Activated CD8-positive, alpha-beta memory T cell treated with anti-CD3 and anti-CD28 coated beads, Interleukin-2, amount 50 U/mL, for 24 hours (primary cell): ENCODE results near the gene LCOR.

Source experiments
- DNase-seq: peaks from one replicate; pipeline ENCODE4 v3.0.0-alpha.2; 2020; ENCODE audit errors: extremely low read depth

LCOR gene

DNA sequence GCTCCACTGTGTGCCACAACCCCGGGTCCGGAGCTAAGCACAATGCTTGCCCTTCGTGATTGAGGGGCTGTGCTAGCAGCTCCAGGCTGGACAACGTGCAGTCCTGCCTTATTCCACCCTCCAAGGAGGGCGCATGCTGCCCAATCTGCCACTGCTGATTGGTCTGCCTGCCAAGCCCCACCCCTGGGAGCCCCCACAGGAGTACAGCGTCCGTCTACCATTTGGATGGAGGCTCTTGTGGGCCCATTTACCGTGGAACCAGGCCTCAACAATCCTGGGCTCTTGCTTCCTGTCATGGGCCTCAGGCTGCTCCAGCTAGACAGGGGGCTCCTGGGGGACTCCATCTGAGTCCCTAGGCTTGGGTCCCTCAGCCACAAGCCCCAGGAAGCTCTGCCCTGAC lies 180.4 kb downstream of the LCOR start:
- no peak for DNase-seq

DNA sequence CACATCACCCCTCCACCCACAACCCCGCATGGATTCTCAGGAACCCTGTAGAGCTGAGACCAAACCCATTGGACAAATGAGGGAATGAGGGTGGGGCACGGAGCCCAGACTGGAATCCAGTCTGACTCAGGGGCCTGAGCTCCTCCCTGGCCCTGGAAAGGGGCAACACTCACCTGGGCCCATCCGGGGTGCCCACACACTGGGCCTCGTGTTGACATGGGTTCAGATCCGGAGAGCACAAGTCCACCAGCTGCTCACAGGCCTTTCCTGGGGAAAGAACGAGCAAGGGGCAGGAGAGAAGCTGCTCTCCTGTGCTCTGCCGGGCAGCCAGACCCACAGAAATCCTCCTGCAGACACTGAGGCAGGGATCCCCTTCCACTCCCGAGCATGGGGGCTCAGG lies 181.5 kb downstream of the LCOR start:
- no peak for DNase-seq

DNA sequence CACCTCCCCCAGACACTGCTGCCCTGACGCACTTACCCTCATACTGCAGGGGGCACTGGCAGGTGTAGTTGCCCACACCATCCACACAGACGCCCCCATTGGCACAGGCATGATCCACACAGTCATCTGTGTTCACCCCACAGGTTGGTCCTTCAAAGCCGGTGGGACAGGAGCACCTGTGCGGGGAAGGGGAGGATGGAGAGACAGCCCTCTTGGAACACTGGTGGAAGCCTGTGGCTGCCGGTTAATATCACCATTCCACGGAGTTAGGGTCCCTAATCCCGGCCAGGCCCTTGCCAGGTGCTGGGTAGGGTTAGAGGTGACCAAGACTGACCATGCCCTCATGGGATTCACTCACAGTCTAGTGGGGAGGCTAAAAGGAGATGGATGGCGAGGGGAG lies 181.9 kb downstream of the LCOR start:
- DNase-seq, result no peak

DNA sequence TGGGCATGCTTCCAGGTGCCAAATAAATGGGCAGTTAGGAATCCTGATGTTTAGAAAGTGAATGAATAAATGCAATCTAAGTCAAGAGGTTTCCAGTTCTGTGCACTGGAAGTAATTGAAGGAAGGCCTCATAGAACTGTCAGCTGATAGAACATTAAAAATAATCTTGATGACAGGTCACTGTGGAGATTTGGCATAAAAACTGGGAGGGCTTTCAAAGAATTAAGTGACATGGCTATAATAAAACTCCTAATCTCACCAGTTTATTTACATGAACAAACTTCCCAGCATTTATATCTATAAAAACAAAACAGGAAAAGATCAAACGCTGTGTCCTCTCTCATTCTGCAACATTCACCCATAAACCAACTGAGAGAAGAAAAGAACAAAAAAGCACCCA lies 183.1 kb downstream of the LCOR start:
- DNase-seq, result no peak

DNA sequence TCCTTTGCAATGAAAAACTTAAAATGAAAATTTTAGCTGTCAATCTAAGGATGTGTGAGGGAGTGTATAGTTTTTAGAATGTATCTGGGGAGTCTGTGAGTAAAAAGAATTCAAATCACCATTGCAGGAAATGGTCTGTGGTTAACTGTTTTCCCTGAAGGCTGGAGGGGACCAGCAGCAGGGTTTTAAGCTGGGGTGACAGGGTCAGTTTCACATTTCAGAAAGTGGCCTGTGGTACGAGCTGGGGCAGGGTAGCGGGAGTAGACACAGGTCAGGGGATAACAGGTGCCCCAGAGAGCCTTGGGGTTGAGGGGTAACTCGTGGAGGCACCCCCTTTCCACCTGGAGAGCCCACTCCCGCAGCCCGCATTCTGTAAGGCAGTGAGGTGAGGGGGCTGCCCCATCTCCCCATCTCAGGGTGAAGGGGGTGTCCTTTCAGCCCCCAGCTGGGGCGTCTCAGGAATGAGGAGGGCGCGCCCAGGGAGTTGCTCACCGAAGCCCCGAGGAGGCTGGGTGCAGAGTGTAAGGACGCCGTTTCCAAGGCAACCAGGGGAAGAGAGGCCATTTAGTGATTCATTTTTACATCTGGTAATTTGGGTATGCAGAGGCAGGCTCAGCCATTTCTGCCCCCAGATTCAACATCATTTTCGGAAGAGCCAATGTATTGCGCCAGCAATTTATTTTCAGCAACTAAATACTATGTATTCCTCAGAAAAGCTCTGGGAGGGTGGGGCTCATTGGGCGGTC lies 184.8 kb downstream of the LCOR start:
- no peak for DNase-seq

DNA sequence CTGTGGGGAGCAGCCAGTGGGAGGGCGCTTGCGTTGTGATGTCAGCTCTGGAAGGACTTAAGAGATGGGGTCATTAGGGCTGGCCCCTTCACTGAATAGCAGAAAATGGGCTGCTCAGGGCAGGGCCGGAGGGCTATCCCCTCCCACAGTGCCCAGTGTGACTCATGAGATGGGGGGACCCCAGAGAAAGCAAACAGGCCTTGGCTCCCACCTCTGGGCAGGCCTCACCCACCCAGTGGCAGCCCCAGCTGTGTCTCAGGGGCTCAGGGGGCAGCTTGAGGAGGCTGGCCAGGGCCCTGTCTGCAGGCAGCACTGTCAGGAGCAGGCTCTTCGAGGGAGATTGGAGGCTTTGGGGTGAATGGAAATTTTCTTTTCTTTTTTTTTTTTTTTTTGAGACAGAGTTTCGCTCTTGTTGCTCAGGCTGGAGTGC lies 185.4 kb downstream of the LCOR start:
- DNase-seq, result no peak

DNA sequence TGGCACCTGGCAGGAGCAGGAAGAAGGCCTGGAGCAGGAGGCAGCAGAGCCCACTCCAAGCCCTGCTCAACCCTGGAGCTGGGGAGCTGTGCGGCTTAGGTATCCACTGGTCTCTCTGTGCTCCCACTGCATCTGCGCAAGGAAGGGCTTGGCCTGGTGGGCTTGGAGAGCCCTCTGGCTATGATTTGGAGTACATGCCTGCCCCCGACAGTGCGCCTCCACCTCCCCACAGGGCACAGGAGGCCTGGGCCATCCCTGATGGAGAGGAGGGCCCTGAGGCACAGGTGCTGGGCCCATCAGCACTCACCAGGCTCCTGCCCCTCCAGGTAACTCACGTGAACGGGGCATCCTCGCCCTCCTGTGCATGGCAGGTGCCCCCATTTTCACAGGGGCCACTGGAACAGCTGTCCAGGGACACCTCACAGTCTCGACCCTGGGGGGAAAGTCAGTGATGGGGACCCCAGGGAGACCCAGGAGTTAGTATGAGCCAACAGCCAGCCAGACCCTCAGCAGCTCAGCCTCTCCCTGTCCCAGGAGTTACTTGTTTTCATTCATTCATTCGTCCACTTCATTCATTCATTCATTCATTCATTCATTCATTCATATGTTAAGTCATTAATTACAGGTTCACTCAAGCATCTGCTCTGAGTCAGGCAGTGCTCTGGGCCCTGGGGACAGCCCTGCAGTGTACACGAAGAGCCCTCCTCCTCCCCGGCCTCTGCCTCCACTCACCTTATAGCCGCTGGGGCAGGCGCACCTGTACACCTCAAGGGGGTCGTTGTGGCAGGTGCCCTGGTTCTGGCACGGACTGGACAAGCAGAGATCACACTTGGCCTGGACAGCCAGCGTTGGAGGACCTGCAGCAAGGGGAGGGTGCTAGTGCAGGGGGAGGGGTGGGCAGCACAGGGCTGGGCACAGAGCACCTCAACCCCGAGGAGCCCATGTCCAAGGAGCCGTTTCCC lies 186.4 kb downstream of the LCOR start:
- no peak for DNase-seq

DNA sequence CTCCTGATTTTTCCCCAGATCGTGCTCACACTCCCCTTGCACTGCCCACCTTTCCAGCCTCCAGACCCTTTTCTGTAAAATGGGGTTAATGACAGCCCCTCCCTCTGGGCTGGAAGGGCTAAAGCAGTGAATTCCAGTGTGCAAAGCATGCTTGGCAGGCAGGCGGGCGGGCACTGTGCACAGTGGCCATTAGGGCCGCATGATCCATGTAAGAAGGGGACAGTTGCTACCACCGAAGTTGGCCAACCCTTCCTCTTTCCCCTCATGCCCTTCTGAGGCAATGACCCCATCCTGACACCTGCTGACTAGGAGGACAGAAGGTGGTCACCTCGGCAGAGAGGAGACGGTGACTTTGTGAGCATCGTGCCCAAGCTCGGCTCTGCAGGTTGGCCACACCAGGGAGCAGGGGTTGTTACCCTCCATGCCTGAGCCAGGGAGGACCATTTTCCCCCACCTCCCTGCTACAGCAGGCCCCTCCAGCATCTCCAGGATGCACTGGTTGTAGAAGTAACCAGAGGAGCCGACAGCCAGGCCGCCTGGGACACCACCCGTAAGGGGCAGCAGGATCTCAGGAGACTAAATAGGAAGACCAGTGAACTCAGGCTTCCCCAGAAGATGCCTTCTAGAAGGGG lies 187.2 kb downstream of the LCOR start:
- no peak for DNase-seq

DNA sequence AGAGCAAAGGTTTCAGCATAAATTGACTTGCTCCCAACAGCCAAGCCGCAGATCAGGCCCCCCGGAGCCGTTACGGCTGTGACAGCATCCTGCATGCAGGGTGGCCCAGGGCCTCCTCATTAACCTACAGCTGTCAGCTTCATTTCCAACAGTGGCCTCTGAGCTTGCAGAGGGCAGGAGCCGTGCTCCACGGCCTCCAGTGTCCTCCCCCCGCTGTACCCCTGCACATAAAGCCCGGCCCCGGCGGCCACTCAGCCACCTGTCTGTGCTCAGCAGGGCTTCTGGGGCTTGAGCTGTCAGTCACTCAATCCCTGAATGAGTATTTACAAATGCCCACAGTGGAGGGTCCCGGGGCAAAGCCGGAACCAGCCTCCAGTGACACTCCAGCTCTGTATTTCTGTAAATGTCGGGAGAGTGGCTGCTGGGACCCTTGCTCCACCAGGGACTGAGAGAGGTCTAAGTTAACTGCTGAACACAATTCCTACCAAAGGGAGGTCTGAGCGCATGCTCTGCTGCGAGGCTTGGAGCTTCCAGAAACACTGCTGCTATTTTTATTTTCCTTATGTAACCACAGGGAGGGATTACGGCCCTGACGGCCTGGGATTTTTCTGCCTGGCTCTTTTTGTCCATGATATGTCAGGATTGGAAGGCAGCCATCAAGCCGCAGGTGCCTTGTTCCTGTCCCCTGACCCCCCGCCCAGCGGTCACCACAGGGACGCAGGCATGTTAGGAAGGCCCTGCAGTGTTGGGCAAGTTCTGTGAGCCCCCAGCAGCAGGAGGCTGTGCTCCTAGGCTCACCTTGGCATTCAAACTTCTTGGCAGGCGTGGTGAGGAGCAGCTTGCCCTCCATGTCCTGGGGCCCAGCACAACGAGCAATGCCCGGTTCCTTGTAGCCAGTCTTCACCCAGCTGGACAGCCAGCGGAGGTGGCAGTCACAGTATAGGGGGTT lies 188.6 kb downstream of the LCOR start:
- no peak for DNase-seq

DNA sequence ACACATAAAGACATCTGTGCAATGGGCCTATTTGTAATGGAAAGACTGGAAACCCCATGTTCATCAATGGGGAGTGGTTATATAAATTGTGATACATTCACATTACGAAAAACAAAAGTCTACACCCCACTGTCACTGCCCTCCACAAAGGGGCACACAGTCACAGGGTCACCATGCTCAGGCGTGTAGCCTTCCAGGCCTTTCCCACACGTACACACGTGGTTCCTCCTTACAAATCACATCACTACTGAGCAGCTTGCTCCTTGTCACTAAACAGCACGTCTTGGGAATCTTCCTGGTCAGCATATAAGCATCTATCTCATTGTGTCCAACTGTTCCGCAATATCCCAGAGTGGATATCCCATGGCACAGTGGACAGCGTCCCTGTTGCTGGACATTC lies 190.5 kb downstream of the LCOR start:
- no peak for DNase-seq

DNA sequence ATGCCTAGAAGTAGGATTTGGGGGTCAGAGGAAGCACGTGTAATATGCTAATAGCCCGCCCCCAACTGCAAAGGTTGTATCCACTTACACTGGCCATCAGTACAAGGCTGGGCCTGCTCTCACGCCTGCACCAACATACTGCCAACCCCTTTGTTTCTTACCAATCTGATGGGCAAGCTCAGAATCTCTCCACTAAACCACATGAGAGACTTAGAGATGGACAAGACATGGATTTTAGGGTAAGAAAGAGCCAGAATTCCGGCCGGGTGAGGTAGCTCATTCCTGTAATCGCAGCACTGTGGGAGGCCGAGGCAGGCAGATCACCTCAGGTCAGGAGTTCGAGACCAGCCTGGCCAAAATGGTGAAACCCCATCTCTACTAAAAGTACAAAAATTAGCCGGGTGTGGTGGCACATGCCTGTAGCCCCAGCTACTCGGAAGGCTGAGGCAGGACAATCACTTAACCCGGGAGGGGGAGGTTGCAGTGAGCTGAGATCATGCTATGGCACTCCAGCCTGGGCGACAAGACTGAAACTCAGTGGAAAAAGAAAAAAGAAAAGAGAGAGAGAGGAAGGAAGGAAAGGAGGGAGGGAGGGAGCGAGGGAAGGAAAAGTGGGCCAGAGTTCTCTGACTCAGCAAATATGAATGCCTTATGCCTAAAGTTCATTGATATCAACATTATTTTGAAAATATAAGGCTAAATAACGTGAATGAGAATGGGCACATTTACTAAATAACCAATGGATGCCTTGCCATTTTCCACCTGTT lies 191.5 kb downstream of the LCOR start:
- no peak for DNase-seq

DNA sequence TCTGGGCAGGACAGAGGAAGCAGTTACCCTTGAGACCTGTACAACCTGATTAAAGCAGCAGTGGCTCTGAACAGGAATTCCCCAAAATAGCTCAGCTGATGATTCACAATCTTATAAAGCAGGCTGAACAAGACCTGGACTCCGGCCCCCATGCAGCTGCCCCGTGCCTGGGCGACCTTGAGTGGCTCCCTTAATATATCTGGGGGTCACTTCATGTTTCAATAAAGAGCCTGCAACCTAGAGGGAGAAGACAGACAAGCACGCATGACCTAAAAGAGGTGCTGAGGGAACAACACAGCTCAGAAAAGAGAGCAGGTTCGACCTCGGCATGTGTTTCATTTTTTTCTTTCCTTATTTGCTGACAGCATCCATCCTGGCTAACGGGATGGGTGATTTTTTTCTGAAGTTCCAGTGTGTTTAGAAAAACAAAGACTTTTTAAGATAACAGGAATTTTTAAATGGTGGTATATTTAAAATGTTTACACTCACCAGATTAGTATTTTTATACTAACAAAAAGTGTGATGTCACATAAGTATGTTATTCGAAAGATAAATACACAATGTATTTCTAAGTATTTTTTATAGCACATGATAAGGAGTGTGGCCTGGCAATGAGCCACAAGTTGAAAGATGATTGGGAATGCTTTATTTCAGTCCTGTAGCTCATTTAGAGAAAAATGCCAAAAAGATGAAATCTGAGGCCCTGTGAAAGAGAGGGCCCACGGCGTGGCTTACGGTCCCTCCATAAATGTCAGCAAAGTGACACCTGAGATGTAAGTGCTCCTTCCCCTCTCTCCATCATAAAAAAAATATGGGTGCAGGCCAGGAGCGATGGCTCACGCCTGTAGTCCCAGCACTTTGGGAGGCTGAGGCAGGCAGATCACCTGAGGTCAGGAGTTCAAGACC lies 192.3 kb downstream of the LCOR start:
- no peak for DNase-seq

DNA sequence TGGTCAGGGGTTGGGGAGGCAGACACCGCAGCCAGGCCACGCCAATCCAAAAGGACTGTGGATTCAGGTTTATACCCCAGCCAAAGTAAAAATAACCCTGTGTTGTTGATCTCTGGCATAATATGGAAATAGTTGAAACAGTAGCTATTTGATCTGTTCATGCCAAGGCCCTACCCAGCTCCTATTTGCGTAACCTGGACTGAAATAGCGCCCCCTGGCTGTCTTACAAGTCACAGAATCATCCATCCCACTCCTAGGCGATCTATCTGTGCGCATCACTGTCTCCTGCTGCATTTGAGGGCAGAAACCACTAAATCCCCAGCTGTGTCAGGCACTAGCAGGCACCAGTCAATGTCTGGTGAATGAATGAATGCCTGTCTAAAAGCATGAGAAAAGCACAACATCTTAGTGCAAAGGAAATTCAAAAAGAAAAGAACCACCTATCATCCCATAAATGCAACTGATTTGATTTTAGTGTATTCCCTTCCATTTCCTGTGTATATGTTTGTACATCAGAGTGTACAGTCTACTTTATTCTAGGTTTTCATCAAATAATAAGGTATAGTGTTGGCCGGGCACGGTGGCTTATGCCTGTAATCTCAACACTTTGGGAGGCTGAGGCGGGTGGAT lies 193.6 kb downstream of the LCOR start:
- no peak for DNase-seq

DNA sequence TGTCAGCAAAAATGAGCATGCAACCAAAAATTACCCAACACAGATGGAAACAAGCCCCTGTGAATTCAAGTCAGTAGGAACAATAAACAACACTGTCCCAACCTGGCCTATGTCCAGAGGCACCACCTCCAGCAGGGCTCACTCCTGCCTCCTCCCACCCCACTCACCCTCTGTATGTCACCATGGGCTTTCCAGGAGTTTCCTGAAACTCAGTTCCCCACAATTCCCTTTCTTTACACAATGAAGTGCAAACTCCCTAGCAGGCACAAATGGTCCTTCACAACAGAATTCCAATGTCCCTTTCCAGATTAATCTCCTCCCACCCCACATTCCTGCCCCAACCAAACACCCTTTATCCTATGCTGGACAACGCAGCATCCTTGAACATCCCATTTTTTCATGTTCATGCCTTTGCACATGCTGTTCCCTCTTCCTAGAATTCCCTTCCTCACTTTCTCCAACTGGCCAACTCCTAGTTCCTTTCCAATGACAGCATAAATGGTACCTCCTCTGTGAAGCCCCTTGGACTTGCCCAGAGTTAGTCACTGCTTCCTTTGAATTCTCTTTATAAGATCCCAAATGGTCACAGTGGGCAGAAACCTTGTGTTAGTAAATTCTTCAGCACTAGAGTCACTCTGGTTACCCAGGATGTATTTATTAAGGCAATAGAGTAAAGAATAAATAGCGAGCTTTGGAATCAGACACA lies 196.2 kb downstream of the LCOR start:
- no peak for DNase-seq

DNA sequence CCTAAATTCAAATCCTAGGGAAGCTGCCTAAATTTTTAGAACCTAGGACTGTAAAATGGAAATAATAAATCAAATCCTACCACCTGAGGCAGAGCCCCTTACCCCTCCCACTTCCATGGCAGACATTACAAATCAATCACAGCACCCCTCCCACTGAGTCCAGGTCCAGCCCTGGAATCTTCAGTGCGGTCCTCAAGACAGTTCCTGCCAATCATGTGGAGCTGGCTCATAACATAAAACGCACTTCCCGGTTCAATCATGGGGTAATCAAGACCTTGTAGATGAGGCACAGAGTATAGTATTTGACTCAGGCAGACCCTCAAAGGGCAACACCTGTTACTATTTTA lies 196.7 kb downstream of the LCOR start:
- no peak for DNase-seq

DNA sequence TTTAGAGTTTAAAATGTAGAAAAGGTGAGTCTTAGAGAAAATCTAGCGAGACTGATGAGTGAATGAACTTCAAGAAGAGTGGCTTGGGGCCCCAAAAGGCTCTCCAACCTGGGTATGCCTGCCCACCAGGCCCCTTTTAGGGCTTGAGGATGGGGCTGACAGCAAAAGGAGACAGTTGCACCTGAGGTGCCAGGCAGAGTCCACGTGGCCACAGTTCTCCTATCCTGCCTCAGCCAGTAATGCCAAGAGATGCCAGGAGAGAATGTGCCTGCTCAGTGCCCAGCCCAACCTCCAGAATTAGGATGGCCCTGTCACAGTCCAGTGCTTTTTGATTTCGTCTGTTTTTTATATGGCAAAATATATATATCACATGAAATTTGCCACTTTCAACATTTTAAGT lies 197.2 kb downstream of the LCOR start:
- no peak for DNase-seq

DNA sequence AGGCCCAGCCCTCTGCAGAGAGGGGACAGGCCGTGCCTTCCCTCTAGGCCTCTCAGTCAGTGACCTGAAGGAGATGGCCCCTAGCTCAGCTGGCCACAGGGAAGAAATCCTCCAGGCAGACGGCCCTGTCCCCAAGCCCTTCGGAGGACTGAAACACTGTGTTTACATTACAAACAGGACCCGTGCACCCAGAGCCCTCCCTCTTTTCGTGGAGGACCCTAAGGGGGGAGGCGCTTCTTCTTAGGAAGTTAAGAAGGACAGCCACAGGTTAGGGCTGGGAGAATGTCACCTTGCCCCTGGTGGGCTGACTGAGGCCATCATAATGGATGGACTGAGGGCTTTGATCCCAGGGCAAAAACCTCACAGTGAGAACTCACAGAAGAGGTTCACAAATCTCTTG lies 198.8 kb downstream of the LCOR start:
- no peak for DNase-seq

DNA sequence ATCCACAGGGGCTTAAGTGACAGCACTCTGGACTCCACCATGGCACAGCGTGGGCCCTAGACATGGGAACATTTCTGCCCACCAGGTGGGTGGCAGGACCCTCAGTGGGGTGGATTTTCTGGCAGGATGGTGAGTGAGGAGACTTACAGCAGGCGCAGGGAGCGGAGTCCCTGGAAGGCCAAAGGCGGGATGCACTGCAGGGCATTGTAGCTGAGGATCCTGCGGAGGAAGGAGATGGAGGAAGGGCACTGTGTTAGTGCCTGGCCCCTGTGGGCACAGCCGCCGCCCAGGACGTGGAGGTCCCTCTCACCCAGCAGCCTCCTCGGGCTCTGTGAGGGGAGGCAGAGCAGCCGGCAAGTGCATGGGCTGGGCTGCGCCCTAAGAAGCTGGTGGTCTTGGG lies 199.4 kb downstream of the LCOR start:
- no peak for DNase-seq

DNA sequence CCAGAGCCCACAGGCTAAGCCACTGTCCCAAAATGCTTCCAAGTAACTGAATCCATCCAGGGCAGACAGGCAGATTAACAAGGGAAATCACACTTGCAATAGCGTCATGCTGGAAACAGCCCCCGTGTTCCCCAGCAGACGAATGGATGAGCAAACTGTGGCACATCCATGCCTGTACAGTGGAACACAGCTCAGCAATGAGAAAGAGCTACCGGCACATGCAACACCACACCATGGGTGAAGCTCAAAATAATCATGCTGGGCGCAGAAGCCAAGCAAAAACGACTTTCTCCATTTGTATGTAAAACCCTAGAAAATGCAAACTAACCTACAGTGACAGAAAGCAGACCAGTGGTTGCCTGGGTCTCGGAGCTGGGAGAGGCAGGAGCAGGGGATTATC lies 200.5 kb downstream of the LCOR start:
- no peak for DNase-seq
